Prostate gland (tissue), 2 donors: ENCODE measurements around the gene MAGI2.

ENCODE experiments used
- POLR2A ChIP-seq: fragments of 450-650 bp; IDR thresholded peaks from one replicate; pipeline ENCODE4 v1.6.1; 2016; ENCODE audit warnings: antibody characterized with exemption, mild to moderate bottlenecking
- POLR2AphosphoS5 ChIP-seq: sonication (generic); formaldehyde crosslinking; IDR thresholded peaks from one replicate; pipeline ENCODE4 v1.6.1; 2017; ENCODE audit warnings: antibody characterized with exemption
- TF ChIP-seq, protein P1 (sequence below), 4 experiments: fragments of 200-600 bp in 2 of 4; fragments of 450-650 bp in 2 of 4; sonication (generic) in 2 of 4; IDR thresholded peaks; 1 replicate in 3 of 4; 2 replicates in 1 of 4; pipeline ENCODE4 v1.5.1; 2016 to 2019; ENCODE audit warnings: antibody characterized with exemption in 4 of 4, mild to moderate bottlenecking in 2 of 4, moderate library complexity in 2 of 4

DNA sequence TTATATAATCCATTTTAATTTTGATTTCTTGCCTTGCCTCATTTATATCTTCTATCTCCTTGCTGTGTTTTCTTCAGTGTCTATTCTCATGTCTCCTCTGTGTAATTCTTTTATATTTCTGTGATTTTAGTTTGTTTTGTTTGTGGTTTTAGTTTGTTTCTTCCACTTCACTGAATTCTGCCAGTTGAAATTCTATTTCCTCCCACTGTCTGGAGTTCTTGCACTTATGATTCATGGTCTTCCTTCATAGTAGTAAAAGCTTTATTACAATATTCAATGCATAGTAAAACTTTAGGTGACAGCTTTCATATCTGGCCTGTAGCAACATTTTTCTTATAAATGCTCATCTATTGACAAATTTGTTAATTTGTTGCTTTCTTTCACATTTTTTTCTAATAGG is 113.3 kb downstream of the MAGI2 start:
- TF ChIP-seq, protein P1, sequence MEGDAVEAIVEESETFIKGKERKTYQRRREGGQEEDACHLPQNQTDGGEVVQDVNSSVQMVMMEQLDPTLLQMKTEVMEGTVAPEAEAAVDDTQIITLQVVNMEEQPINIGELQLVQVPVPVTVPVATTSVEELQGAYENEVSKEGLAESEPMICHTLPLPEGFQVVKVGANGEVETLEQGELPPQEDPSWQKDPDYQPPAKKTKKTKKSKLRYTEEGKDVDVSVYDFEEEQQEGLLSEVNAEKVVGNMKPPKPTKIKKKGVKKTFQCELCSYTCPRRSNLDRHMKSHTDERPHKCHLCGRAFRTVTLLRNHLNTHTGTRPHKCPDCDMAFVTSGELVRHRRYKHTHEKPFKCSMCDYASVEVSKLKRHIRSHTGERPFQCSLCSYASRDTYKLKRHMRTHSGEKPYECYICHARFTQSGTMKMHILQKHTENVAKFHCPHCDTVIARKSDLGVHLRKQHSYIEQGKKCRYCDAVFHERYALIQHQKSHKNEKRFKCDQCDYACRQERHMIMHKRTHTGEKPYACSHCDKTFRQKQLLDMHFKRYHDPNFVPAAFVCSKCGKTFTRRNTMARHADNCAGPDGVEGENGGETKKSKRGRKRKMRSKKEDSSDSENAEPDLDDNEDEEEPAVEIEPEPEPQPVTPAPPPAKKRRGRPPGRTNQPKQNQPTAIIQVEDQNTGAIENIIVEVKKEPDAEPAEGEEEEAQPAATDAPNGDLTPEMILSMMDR (IDR thresholded peaks at IDR 0.05): no peak
- TF ChIP-seq POLR2A (no peak), POLR2AphosphoS5 (no peak)
